ENCODE data around the gene INO80E.

Gene INO80E

GRCh38 chr16:30024451-30024850 lies 28.4 kb downstream of the INO80E start:
- Histone ChIP-seq H4K20me1 (ENCODE audit: insufficient read depth, low read length) (no peaks in the 10 kb centered on the region), H2AFZ (ENCODE audit: low read length) (no peak overlapping the region), H3K36me3 (replicated peaks; ENCODE audit: insufficient read depth, low read length) (no peaks in the 10 kb centered on the region), H3K9me2 (replicated peaks; ENCODE audit: insufficient read depth, low read length) (no peaks in the 10 kb centered on the region), H3K4me3 (ENCODE audit: low read length) (no peak overlapping the region), H3K4me1 (ENCODE audit: low read length) (no peaks in the 10 kb centered on the region), H3K4me2 (ENCODE audit: low read depth, low read length) (no peak overlapping the region), H3K27ac (ENCODE audit: low read length) (no peak overlapping the region), H3K9ac (ENCODE audit: low read length) (no peak overlapping the region), H3F3A (ENCODE audit: insufficient read depth, low read length) (no peaks in the 10 kb centered on the region), H3K79me2 (ENCODE audit: low read length) (no peaks in the 10 kb centered on the region), H3K27me3 (replicated peaks; ENCODE audit: insufficient read depth, low read length) (peaks cover 80% of the 10 kb centered on the region), H3K9me3 (replicated peaks; ENCODE audit: insufficient read depth, low read length) (no peaks in the 10 kb centered on the region)
- TF ChIP-seq EZH2 (optimal IDR thresholded peaks at IDR 0.05; ENCODE audit: low read depth, low read length) (no peak), EZH2phosphoT487 (IDR thresholded peaks at IDR 0.05; ENCODE audit: low read length) (no peak), CTCF (IDR thresholded peaks at IDR 0.05; ENCODE audit: low read length) (no peak)
- no peak for DNase-seq

GRCh38 chr16:30025156-30025555 lies 29.1 kb downstream of the INO80E start:
- Histone ChIP-seq H3F3A (ENCODE audit: insufficient read depth, low read length) (no peaks in the 10 kb centered on the region), H3K9me2 (replicated peaks; ENCODE audit: insufficient read depth, low read length) (no peaks in the 10 kb centered on the region), H3K36me3 (replicated peaks; ENCODE audit: insufficient read depth, low read length) (no peaks in the 10 kb centered on the region), H3K27ac (ENCODE audit: low read length) (no peak overlapping the region), H4K20me1 (ENCODE audit: insufficient read depth, low read length) (no peaks in the 10 kb centered on the region), H3K4me2 (ENCODE audit: low read depth, low read length) (no peak overlapping the region), H3K79me2 (ENCODE audit: low read length) (no peaks in the 10 kb centered on the region), H3K9me3 (replicated peaks; ENCODE audit: insufficient read depth, low read length) (no peaks in the 10 kb centered on the region), H3K4me3 (ENCODE audit: low read length) (no peak overlapping the region), H3K27me3 (replicated peaks; ENCODE audit: insufficient read depth, low read length) (peaks cover 82% of the 10 kb centered on the region), H3K4me1 (ENCODE audit: low read length) (no peaks in the 10 kb centered on the region), H2AFZ (ENCODE audit: low read length) (no peak overlapping the region), H3K9ac (ENCODE audit: low read length) (no peak overlapping the region)
- no peak for TF ChIP-seq EZH2phosphoT487 (IDR thresholded peaks at IDR 0.05; ENCODE audit: low read length)
- no peak for TF ChIP-seq CTCF (IDR thresholded peaks at IDR 0.05; ENCODE audit: low read length)
- no peak for TF ChIP-seq EZH2 (optimal IDR thresholded peaks at IDR 0.05; ENCODE audit: low read depth, low read length)
- no peak for DNase-seq

GRCh38 chr16:30025574-30025973 lies 29.5 kb downstream of the INO80E start:
- Histone ChIP-seq H3K4me1 (ENCODE audit: low read length) (no peaks in the 10 kb centered on the region), H3K4me3 (ENCODE audit: low read length) (no peak overlapping the region), H3K27ac (ENCODE audit: low read length) (no peak overlapping the region), H2AFZ (ENCODE audit: low read length) (no peak overlapping the region), H3F3A (ENCODE audit: insufficient read depth, low read length) (no peaks in the 10 kb centered on the region), H4K20me1 (ENCODE audit: insufficient read depth, low read length) (no peaks in the 10 kb centered on the region), H3K9ac (ENCODE audit: low read length) (no peak overlapping the region), H3K27me3 (replicated peaks; ENCODE audit: insufficient read depth, low read length) (peaks cover 86% of the 10 kb centered on the region), H3K79me2 (ENCODE audit: low read length) (no peaks in the 10 kb centered on the region), H3K36me3 (replicated peaks; ENCODE audit: insufficient read depth, low read length) (no peaks in the 10 kb centered on the region), H3K4me2 (ENCODE audit: low read depth, low read length) (no peak overlapping the region), H3K9me2 (replicated peaks; ENCODE audit: insufficient read depth, low read length) (no peaks in the 10 kb centered on the region), H3K9me3 (replicated peaks; ENCODE audit: insufficient read depth, low read length) (no peaks in the 10 kb centered on the region)
- DNase-seq, result no peak
- TF ChIP-seq CTCF (IDR thresholded peaks at IDR 0.05; ENCODE audit: low read length) (no peak), EZH2phosphoT487 (IDR thresholded peaks at IDR 0.05; ENCODE audit: low read length) (no peak), EZH2 (optimal IDR thresholded peaks at IDR 0.05; ENCODE audit: low read depth, low read length) (no peak)
